Stimulated activated CD4-positive, alpha-beta T cell treated with anti-CD3 and anti-CD28 coated beads, TNF-alpha, amount 100 ng/mL, for 4 hours (primary cell): ENCODE results near the gene DHRS13.
A peak's percentile ranks its signal among the peaks of the same experiment; 100 is the strongest.
"Not testable (repeated sequence)": the region's sequence is repeated elsewhere in the genome, so short reads cannot be mapped to it uniquely, and the experiment has no call there.

Experiments
- DNase-seq, 3 experiments: peaks; one replicate each; pipeline ENCODE4 v3.0.0-alpha.2; 2020; ENCODE audit warnings: low read depth in 3 of 3

Gene DHRS13

GRCh38 chr17:28903546-28903841 lies 615 bp upstream of the DHRS13 start:
- DNase-seq: not testable (repeated sequence)

GRCh38 chr17:28901866-28902818 lies 737 bp downstream of the DHRS13 start:
- DNase-seq: peak in 1 of 3 experiments; percentile 48

- no peak for DNase-seq
Observed at GRCh38 chr17:28900986-28901726, 1.7 kb downstream of the DHRS13 start.

GRCh38 chr17:28899212-28899815 lies 3.6 kb downstream of the DHRS13 start:
- DNase-seq: no peak

- DNase-seq: no peak
Observed at GRCh38 chr17:28898527-28898955, 4.3 kb downstream of the DHRS13 start.

GRCh38 chr17:28897769-28898526 lies 4.9 kb downstream of the DHRS13 start:
- peak in 1 of 3 experiments; percentile 32 for DNase-seq

- peak; percentile 35 to 45 (median 41) for DNase-seq
Observed at GRCh38 chr17:28896884-28897768, 5.8 kb downstream of the DHRS13 start, which contains the start of gene FLOT2. FLOT2 (minus strand) TSS chr17:28897733; CDS start chr17:28897574, 159 bp downstream.

- DNase-seq: no peak
Observed at GRCh38 chr17:28896491-28896883, 6.4 kb downstream of the DHRS13 start.

- DNase-seq: no peak
Observed at GRCh38 chr17:28895794-28896447, 7.0 kb downstream of the DHRS13 start.

GRCh38 chr17:28893248-28894183 lies 9.4 kb downstream of the DHRS13 start:
- not testable (repeated sequence) for DNase-seq

GRCh38 chr17:28892024-28892423 lies 10.9 kb downstream of the DHRS13 start:
- no peak for DNase-seq

GRCh38 chr17:28891201-28891600 lies 11.7 kb downstream of the DHRS13 start:
- DNase-seq: no peak

- DNase-seq: no peak
Observed at GRCh38 chr17:28889996-28890395, 12.9 kb downstream of the DHRS13 start.

- no peak for DNase-seq
Observed at GRCh38 chr17:28888832-28889231, 14.0 kb downstream of the DHRS13 start.

- DNase-seq: no peak
Observed at GRCh38 chr17:28887871-28888471, 14.9 kb downstream of the DHRS13 start.

GRCh38 chr17:28885951-28886350 lies 16.9 kb downstream of the DHRS13 start:
- no peak for DNase-seq

- no peak for DNase-seq
Observed at GRCh38 chr17:28885363-28885762, 17.5 kb downstream of the DHRS13 start.

GRCh38 chr17:28883967-28884702 lies 18.7 kb downstream of the DHRS13 start:
- DNase-seq: no peak
